Astrocyte of the cerebellum (primary cell): ENCODE data around the gene HK1.

Source experiments
- DNase-seq: peaks from one replicate; pipeline ENCODE4 v3.0.0-alpha.2; 2011; ENCODE audit warnings: low read depth
- H3K4me3 ChIP-seq: 2 replicates; pipeline ENCODE4 v1.5.1; 2011; ENCODE audit warnings: mild to moderate bottlenecking, low read depth, low read length, moderate library complexity
- CTCF ChIP-seq: IDR thresholded peaks from 2 replicates; pipeline ENCODE4 v1.5.1; 2012; ENCODE audit warnings: low read length, low read depth, moderate library complexity, mild to moderate bottlenecking; ENCODE audit errors: missing control alignments
- in situ Hi-C: cut with HindIII; loops from 2 replicates; pipeline ENCODE4 v1.10.0; 2017; ENCODE audit warnings: low sequenced_read_pairs

HK1 gene

GRCh38 chr10:69336952-69337295, 58.6 kb downstream of the HK1 start:
- no peak for TF ChIP-seq CTCF
- DNase-seq = no peak
- in situ Hi-C loops = no loop called here
- H3K4me3 ChIP-seq = no peak overlapping the region

- DNase-seq = peak; percentile 89
- TF ChIP-seq CTCF = no peak
- no peak overlapping the region for H3K4me3 ChIP-seq
- in situ Hi-C loops = no loop called here
These were observed 59.2 kb downstream of the HK1 start for GRCh38 chr10:69337296-69338132.

DNA sequence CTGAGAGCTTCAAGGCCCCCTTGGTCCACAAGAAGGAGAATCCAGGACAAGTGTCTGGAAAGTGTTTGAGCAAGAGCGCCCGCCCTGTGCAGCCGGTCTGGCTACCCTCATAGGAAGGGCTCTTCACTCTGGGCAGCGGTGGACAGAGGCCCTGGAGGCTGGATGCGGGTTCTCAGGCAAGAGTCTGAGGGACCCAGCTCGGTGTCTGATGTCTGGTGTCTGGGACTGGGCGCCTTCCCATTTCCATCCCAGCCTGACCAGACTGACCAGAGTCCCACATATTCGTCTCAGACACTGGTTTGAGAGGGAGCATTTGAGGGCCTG, 59.8 kb downstream of the HK1 start:
- TF ChIP-seq CTCF = no peak
- H3K4me3 ChIP-seq = no peak overlapping the region
- DNase-seq = no peak
- in situ Hi-C loops = no loop called here

DNA sequence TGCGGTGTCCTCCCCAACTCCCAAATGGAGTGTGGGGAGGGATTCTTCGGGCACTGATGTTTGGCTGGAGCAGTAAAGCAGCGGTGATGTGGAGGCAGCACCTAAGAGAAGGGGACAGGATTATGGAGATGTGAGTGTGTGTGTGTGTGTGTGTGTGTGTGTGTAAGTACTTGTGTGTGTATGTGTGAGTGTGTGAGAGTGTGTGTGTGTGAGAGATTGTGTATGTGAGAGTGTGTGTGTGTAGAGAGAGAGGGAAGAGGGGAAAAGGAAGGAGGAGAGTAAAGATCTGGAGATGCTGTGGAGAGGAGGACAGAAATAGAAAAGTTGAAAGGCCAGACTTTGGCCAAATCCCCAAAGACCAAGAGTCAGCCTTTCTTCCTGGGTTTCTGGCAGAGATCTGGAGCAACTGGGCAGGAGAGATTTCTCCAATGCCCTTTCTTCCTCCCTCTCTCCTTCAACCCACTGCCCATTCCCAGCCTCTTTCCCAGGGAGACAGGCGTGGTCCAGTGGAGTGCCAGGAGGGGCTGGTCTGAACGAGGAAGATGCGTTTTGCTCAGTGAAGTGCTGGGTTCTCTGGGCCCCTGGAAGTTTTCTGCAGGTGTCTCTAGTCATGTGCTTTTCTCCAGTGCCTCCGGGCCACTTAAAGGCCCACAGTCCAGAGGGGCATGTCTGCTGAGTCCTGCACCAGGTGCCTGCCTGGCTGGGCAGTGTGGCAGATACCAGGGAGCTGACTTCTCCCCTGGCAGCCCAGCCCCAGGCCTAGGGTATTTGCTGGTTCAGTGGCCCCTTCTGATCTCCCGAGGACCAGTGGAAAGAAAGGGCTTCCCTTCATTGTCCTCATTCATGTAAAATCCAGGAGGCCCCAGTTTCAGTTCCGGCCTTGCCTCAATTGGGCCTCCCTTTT, 60.5 kb downstream of the HK1 start:
- H3K4me3 ChIP-seq = no peak overlapping the region
- no peak for DNase-seq
- in situ Hi-C loops = no loop called here
- TF ChIP-seq CTCF = no peak

GRCh38 chr10:69340695-69341094, 62.4 kb downstream of the HK1 start:
- TF ChIP-seq CTCF = no peak
- no peak overlapping the region for H3K4me3 ChIP-seq
- DNase-seq = no peak
- in situ Hi-C loops = no loop called here

- in situ Hi-C loops = no loop called here
- no peak overlapping the region for H3K4me3 ChIP-seq
- no peak for TF ChIP-seq CTCF
- no peak for DNase-seq
These were observed 65.6 kb downstream of the HK1 start for GRCh38 chr10:69343905-69344304.
